Nephron (organoid): Measurements from ENCODE around the gene ITPRIPL2.

Experiments
- H3K27ac Mint-ChIP-seq, 3 experiments: 2 replicates each; pipeline ENCODE4 v1.8.0; 2020; ENCODE audit warnings: mixed read lengths in 3 of 3, mild to moderate bottlenecking in 2 of 3, moderate library complexity in 1 of 3
- H3K27me3 Mint-ChIP-seq: 2 replicates; pipeline ENCODE4 v1.8.0; 2021; ENCODE audit warnings: low read depth, mild to moderate bottlenecking, moderate library complexity, mixed read lengths
- H3K36me3 Mint-ChIP-seq: 2 replicates; pipeline ENCODE4 v1.8.0; 2020; ENCODE audit warnings: low read depth, mixed read lengths
- H3K4me1 Mint-ChIP-seq: 2 replicates; pipeline ENCODE4 v1.8.0; 2020; ENCODE audit warnings: mixed read lengths
- H3K4me3 Mint-ChIP-seq, 3 experiments: 2 replicates each; pipeline ENCODE4 v1.8.0; 2020; ENCODE audit warnings: mild to moderate bottlenecking in 3 of 3, mixed read lengths in 3 of 3, moderate library complexity in 2 of 3
- H3K9me3 Mint-ChIP-seq: 2 replicates; pipeline ENCODE4 v1.8.0; 2020; ENCODE audit warnings: mixed read lengths
- TF ChIP-seq, protein P1 (sequence below), 3 experiments: fragments of 200-600 bp; sonication (generic); IDR thresholded peaks; one replicate each; pipeline ENCODE4 v1.5.0; 2021; ENCODE audit warnings: antibody characterized with exemption in 3 of 3; ENCODE audit not compliant: unreplicated experiment in 3 of 3

ITPRIPL2 gene

DNA sequence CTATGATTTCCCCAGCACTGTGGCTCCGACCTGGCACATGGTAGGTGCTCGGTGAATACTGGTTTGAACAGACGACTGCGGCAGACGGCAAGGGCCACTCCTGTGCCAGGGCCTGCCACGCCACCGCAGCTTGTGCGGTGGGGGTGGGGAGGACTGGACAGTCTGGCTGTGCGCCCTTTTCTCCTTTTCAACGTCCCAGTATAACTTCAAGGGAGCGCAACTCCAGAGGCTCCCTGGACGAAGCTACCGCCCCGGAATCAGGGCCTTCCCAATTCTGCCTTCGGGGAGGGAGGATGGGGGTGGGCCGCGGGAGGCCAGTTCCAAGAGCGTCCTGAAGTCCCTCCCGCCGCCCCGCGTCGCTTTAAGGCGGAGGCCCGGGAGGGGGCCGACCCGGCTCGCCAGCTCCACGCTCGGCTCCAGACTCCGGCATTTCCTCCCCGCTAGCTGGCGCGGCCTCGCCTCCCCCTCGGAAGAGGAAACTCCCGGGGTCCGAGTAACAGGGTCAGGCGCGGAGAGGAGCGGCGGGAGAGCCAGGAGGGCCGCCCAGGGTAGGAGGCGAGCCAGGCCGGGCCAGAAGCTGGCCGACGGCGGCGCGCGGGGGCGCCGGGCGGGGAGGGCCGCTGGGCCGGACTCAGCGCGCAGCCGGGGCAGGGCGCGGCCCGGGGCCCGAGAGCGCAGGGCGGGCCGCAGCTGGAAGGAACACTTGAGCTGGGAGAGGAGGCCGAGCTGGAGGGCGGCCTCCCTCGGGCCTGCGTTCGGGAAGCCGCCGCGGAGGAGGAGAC, at the start of gene ITPRIPL2:
Gene ITPRIPL2, plus strand, starts transcription at position 388 of the 782 bp plus-strand sequence. CDS start 498 bp downstream, outside the sequence.
- peaks cover 35% of the 10 kb centered on the region for H3K4me1 Mint-ChIP-seq
- TF ChIP-seq, protein P1, sequence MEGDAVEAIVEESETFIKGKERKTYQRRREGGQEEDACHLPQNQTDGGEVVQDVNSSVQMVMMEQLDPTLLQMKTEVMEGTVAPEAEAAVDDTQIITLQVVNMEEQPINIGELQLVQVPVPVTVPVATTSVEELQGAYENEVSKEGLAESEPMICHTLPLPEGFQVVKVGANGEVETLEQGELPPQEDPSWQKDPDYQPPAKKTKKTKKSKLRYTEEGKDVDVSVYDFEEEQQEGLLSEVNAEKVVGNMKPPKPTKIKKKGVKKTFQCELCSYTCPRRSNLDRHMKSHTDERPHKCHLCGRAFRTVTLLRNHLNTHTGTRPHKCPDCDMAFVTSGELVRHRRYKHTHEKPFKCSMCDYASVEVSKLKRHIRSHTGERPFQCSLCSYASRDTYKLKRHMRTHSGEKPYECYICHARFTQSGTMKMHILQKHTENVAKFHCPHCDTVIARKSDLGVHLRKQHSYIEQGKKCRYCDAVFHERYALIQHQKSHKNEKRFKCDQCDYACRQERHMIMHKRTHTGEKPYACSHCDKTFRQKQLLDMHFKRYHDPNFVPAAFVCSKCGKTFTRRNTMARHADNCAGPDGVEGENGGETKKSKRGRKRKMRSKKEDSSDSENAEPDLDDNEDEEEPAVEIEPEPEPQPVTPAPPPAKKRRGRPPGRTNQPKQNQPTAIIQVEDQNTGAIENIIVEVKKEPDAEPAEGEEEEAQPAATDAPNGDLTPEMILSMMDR (IDR thresholded peaks at IDR 0.05; ENCODE audit: unreplicated experiment in 3 of 3), result no peak
- H3K27me3 Mint-ChIP-seq, result peaks cover 4% of the 10 kb centered on the region
- peaks cover 9% of the 10 kb centered on the region for H3K36me3 Mint-ChIP-seq
- peak within 1 kb of the TSS; percentile 96 to 99 (median 97) for H3K27ac Mint-ChIP-seq
- no peaks in the 10 kb centered on the region for H3K9me3 Mint-ChIP-seq
- peak within 1 kb of the TSS; percentile 91 to 95 (median 93) for H3K4me3 Mint-ChIP-seq

DNA sequence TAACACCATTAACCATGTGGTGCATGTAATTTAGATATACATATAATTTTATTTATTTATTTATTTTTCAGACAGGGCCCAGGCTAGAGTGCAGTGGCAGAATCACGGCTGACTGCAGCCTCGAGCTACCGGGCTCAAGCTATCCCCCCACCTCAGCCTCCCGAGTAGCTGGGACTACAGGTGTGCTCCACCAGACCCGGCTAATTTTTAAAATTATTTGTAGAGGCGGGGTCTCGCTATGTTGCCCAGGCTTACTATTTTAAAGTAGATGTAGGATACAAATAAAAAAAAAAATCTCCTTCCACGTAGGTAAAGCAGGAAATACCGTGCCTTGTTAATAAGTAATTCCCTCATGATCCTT, 46.8 kb upstream of the ITPRIPL2 start:
- peak overlapping the region; percentile 85 to 96 (median 92) for H3K27ac Mint-ChIP-seq

DNA sequence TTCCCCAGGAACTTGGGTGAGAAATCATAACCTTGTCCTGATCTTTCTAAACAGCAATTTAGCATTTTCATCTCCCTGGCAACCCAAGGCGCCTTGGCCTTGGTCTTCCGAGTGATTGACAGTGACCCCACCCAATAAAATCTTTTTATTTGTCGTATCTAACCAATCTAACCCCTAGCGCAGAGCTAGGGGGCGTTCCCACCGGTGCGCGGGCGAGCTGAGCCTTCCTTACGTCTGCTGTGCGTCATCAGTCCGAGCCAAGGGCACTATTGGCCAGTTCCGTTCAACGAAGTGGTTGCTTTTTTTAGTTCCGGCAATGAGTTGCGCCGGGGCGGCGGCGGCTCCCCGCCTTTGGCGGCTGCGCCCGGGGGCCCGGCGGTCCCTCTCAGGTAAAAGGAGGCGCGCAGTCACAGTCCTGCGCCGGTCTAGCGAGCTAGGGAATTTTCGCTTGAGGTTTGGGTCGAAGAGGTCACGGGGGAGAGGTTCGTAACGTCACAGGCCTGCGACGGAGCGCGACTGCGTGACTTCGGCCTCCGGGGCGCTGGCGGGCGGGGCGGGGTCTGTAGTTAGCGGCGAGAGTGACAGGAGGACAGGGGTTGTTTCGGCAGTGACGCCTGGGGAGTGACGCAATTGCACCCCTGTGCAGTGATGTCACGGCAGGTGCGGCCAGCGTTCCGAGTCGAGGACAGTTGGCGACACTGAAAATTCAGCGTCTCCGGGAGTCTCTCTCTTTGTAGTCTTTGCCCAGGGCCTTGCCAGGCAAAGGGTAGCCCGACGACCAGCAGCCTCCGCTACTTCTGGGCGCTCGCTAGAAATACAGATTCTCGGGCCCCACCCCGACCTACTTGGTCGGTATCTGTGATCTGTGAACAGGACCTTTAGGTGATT, 46.2 kb upstream of the ITPRIPL2 start, which contains the start of gene COQ7:
Gene COQ7, plus strand, starts transcription at position 266 of the 888 bp plus-strand sequence. Its CDS starts 51 bp downstream, at position 317.
- TF ChIP-seq, protein P1 (IDR thresholded peaks at IDR 0.05; ENCODE audit: unreplicated experiment in 3 of 3), result no peak
- no peaks in the 10 kb centered on the region for H3K9me3 Mint-ChIP-seq
- H3K4me3 Mint-ChIP-seq, result peak within 1 kb of the TSS; percentile 86 to 96 (median 93)
- peak within 1 kb of the TSS; percentile 85 to 96 (median 92) for H3K27ac Mint-ChIP-seq
- H3K36me3 Mint-ChIP-seq, result peaks cover 11% of the 10 kb centered on the region
- H3K27me3 Mint-ChIP-seq, result no peaks in the 10 kb centered on the region
- H3K4me1 Mint-ChIP-seq, result peaks cover 5% of the 10 kb centered on the region

More for the DNA sequence above, 46.8 kb upstream of the ITPRIPL2 start:
- TF ChIP-seq, protein P1 (IDR thresholded peaks at IDR 0.05; ENCODE audit: unreplicated experiment in 3 of 3), result no peak
- Mint-ChIP-seq H3K27me3 (no peaks in the 10 kb centered on the region), H3K9me3 (no peaks in the 10 kb centered on the region), H3K4me3 (peak overlapping the region; percentile 86 to 96 (median 93)), H3K4me1 (peaks cover 5% of the 10 kb centered on the region), H3K36me3 (peaks cover 4% of the 10 kb centered on the region)

DNA sequence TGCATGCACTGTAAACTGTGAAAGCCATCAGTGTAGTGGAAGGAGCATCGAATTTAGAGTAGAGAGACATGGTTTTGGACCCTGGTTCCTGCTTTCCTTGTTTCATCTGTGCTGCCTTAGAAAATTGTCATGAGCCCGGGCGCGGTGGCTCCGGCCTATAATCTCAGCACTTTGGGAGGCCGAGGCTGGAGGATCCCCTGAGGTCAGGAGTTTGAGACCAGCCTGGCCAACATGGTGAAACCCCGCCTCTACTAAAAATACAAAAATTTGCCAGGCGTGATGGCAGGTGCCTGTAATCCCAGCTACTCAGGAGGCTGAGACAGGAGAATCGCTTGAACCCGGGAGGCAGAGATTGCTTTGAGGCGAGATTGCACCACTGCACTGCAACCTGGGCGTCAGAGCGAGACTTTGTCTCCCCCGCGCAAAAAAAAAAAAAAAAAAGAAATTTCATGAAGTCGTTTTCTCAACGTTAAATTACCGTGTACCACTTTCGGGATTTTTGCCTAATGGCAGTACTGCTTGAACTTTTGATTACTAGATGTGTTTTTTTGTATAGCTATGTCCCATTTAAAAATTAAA, 45.4 kb upstream of the ITPRIPL2 start:
- Mint-ChIP-seq H3K4me1 (peaks cover 5% of the 10 kb centered on the region), H3K27ac (peak overlapping the region; percentile 85 to 96 (median 92)), H3K9me3 (no peaks in the 10 kb centered on the region), H3K36me3 (peaks cover 14% of the 10 kb centered on the region), H3K4me3 (peak overlapping the region; percentile 86 to 96 (median 93)), H3K27me3 (no peaks in the 10 kb centered on the region)
- TF ChIP-seq, protein P1 (IDR thresholded peaks at IDR 0.05; ENCODE audit: unreplicated experiment in 3 of 3), result no peak

DNA sequence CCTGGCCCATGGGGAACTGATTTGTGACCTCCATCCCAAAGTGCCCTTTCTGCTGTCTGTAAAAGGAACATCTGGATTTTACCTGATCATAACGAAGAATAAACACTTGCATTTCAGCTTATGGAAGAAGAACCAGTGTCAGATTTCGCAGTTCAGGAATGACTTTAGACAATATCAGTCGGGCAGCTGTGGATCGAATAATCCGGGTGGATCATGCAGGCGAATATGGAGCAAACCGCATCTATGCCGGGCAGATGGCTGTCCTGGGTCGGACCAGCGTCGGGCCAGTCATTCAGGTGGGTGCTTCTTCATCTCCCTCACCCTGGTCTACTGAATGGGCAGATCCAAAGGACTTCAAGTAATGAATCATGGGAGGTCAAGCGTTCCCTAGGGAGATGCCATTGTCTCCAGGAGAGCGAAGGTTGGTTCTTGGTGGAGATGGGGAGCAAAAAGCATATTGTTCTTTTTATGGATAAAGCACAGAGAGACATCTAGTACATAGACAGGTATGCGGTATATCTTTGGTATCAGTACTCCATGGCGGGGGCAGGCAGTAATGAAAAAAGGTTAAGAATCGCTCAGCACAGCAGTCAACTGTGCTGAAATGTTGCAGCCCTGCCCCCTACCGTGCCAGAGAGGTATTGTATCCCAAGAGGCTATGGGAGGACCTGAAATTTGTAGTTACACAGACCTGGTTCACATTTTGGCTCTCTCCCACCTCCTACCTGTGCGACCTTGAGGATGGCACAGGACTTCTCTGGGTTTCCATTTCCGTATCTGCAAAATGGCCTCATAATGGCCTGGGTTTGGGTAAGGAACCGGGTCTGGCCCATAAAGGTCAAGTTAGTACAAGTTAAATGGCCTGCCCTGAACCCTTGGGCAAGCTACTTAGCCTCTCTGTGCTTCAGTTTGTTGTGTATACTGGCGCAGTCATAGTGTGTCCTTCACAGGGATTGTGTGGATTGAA, 41.7 kb upstream of the ITPRIPL2 start:
- H3K9me3 Mint-ChIP-seq, result no peaks in the 10 kb centered on the region
- peaks cover 4% of the 10 kb centered on the region for H3K4me1 Mint-ChIP-seq
- peaks cover 32% of the 10 kb centered on the region for H3K36me3 Mint-ChIP-seq
- H3K27ac Mint-ChIP-seq, result no peak overlapping the region
- H3K27me3 Mint-ChIP-seq, result no peaks in the 10 kb centered on the region
- TF ChIP-seq, protein P1 (IDR thresholded peaks at IDR 0.05; ENCODE audit: unreplicated experiment in 3 of 3), result peak; percentile 47 to 60 (median 48)
- H3K4me3 Mint-ChIP-seq, result no peak overlapping the region
